ENCODE data around the gene SRGAP2C.

GRCh38 chr1:121414905-121415304 lies 230.1 kb downstream of the SRGAP2C start:
- TF ChIP-seq, protein P1, sequence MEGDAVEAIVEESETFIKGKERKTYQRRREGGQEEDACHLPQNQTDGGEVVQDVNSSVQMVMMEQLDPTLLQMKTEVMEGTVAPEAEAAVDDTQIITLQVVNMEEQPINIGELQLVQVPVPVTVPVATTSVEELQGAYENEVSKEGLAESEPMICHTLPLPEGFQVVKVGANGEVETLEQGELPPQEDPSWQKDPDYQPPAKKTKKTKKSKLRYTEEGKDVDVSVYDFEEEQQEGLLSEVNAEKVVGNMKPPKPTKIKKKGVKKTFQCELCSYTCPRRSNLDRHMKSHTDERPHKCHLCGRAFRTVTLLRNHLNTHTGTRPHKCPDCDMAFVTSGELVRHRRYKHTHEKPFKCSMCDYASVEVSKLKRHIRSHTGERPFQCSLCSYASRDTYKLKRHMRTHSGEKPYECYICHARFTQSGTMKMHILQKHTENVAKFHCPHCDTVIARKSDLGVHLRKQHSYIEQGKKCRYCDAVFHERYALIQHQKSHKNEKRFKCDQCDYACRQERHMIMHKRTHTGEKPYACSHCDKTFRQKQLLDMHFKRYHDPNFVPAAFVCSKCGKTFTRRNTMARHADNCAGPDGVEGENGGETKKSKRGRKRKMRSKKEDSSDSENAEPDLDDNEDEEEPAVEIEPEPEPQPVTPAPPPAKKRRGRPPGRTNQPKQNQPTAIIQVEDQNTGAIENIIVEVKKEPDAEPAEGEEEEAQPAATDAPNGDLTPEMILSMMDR (IDR thresholded peaks at IDR 0.05): no peak
- no peak for TF ChIP-seq POLR2A (IDR thresholded peaks at IDR 0.05)
